ENCODE results near the gene AGTRAP.

GRCh38 chr1:11751087-11751486 is 15.2 kb downstream of the AGTRAP start:
- TF ChIP-seq CTCF (IDR thresholded peaks at IDR 0.05), result no peak
- no peak for TF ChIP-seq POLR2A (IDR thresholded peaks at IDR 0.05)

All from adrenal gland (tissue), 5 donors.